ENCODE measurements around the gene PLA2G3.

PLA2G3 gene

GRCh38 chr22:31126128-31126868, 14.0 kb downstream of the PLA2G3 start:
- DNase-seq (ENCODE audit: low read depth) = no peak
- TF ChIP-seq, protein P1, sequence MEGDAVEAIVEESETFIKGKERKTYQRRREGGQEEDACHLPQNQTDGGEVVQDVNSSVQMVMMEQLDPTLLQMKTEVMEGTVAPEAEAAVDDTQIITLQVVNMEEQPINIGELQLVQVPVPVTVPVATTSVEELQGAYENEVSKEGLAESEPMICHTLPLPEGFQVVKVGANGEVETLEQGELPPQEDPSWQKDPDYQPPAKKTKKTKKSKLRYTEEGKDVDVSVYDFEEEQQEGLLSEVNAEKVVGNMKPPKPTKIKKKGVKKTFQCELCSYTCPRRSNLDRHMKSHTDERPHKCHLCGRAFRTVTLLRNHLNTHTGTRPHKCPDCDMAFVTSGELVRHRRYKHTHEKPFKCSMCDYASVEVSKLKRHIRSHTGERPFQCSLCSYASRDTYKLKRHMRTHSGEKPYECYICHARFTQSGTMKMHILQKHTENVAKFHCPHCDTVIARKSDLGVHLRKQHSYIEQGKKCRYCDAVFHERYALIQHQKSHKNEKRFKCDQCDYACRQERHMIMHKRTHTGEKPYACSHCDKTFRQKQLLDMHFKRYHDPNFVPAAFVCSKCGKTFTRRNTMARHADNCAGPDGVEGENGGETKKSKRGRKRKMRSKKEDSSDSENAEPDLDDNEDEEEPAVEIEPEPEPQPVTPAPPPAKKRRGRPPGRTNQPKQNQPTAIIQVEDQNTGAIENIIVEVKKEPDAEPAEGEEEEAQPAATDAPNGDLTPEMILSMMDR (IDR thresholded peaks at IDR 0.05; ENCODE audit: insufficient read depth, low read depth, low read length, missing control alignments) = no peak
- no peak overlapping the region for H3K4me3 ChIP-seq (ENCODE audit: low read depth, low read length)

DNA sequence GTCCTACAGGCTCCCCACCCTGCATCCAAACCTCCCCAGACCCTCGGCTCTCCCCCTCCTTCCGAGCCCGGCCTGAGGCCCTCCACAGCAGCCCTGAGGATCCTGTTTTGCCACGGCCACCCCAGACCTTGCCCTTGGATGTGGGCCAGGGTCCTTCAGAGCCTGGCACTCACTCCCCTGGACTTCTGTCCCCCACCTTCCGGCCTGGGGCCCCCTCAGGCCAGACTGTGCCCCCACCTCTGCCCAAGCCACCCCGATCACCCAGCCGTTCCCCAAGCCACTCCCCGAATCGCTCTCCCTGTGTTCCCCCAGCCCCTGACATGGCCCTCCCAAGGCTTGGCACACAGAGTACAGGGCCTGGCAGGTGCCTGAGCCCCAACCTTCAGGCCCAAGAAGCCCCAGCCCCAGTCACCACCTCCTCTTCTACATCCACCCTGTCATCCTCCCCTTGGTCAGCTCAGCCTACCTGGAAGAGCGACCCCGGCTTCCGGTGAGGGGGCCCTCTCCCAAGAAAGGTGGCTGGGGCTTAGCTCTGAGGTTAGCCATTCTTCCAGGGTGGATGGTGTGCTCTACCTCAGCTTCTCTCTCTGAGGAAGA, 14.7 kb downstream of the PLA2G3 start:
- TF ChIP-seq, protein P1 (IDR thresholded peaks at IDR 0.05; ENCODE audit: insufficient read depth, low read depth, low read length, missing control alignments) = no peak
- no peak overlapping the region for H3K4me3 ChIP-seq (ENCODE audit: low read depth, low read length)
- no peak for DNase-seq (ENCODE audit: low read depth)

GRCh38 chr22:31124811-31125465, 15.4 kb downstream of the PLA2G3 start:
- TF ChIP-seq, protein P1 (IDR thresholded peaks at IDR 0.05; ENCODE audit: insufficient read depth, low read depth, low read length, missing control alignments) = no peak
- DNase-seq (ENCODE audit: low read depth) = no peak
- H3K4me3 ChIP-seq (ENCODE audit: low read depth, low read length) = no peak overlapping the region

- TF ChIP-seq, protein P1 (IDR thresholded peaks at IDR 0.05; ENCODE audit: insufficient read depth, low read depth, low read length, missing control alignments) = no peak
- no peak for DNase-seq (ENCODE audit: low read depth)
- no peak overlapping the region for H3K4me3 ChIP-seq (ENCODE audit: low read depth, low read length)
These were observed 16.0 kb downstream of the PLA2G3 start for GRCh38 chr22:31124290-31124689.

DNA sequence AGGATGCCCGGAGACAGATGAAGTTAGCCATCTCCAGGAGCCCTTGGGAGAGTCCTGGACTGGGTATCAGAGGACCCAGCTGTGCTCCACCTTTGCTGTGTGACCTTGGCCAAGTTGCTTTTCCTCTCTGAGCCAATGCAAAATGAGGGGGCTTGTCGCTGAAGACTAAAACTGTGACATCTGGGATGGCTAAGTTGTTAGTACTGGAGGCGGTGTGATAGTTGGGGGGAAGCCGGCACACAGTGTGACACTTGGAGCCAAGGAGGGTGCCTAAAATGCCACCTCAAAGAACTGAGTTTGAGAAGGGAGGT, 17.1 kb downstream of the PLA2G3 start:
- no peak overlapping the region for H3K4me3 ChIP-seq (ENCODE audit: low read depth, low read length)
- no peak for DNase-seq (ENCODE audit: low read depth)
- TF ChIP-seq, protein P1 (IDR thresholded peaks at IDR 0.05; ENCODE audit: insufficient read depth, low read depth, low read length, missing control alignments) = no peak

DNA sequence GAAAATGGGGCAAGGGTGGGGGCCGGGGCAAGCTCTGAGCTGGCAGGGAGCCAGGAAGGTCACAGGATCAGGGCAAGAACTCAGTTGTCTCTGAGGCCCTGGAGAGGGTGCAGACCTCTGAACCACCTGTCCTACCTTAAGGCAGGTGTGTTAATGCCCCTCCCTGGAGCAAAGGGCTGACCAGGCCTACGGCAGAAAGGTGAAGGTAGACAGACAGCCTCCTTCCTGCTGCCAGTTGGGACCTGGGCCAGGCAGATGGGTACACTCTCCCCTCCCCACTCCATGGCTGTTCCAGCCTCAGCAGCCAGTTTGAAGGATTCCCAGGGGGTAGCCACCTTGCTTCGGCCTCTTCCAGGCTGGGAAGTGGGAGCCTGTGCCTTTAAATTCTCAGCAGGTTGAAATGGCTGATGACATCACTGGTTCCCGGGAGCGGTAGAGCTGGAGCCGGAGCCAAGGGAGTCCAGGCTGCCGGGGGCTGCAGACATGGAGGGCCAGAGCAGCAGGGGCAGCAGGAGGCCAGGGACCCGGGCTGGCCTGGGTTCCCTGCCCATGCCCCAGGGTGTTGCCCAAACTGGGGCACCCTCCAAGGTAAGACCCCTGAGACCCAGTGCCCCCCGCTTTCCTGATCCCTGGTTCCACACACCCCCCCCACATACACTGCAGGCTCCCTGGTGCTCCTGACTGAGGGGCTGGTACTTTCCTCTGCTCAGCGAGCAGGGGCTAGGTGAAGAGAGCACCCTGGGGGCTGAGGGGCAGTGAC, 17.6 kb downstream of the PLA2G3 start, which contains the start of gene INPP5J:
Gene INPP5J (plus strand): TSS at position 435 of the 760 bp plus-strand sequence. CDS start 49 bp downstream, at position 484.
- DNase-seq (ENCODE audit: low read depth) = no peak
- TF ChIP-seq, protein P1 (IDR thresholded peaks at IDR 0.05; ENCODE audit: insufficient read depth, low read depth, low read length, missing control alignments) = no peak
- H3K4me3 ChIP-seq (ENCODE audit: low read depth, low read length) = no peak within 1 kb of the TSS
